Fibroblast of mammary gland (primary cell): ENCODE measurements around the gene ING5.

Source experiments
- DNase-seq: peaks from one replicate; pipeline ENCODE4 v3.0.0-alpha.2; 2010; ENCODE audit warnings: low read depth
- H3K4me3 ChIP-seq: 2 replicates; pipeline ENCODE4 v1.5.1; 2011; ENCODE audit warnings: low read depth, mild to moderate bottlenecking, low read length, moderate library complexity; ENCODE audit not compliant: control insufficient read depth
- CTCF ChIP-seq: conservative IDR thresholded peaks from 2 replicates; pipeline ENCODE4 v1.5.1; 2011; ENCODE audit warnings: low read depth, low read length, inconsistent platforms; ENCODE audit not compliant: control insufficient read depth, insufficient read depth

ING5 gene

GRCh38 chr2:241701399-241702154 is at the start of gene ING5:
ING5 (plus strand) TSS chr2:241702039; CDS start chr2:241702066, 27 bp downstream.
- TF ChIP-seq CTCF: no peak
- H3K4me3 ChIP-seq: peak within 1 kb of the TSS; percentile 76
- DNase-seq: peak; percentile 84

- no peak overlapping the region for H3K4me3 ChIP-seq
- DNase-seq: no peak
- no peak for TF ChIP-seq CTCF
Observed at GRCh38 chr2:241652142-241652541, 49.7 kb upstream of the ING5 start.

GRCh38 chr2:241652722-241653121 is 49.1 kb upstream of the ING5 start:
- TF ChIP-seq CTCF: no peak
- no peak overlapping the region for H3K4me3 ChIP-seq
- DNase-seq: no peak

- no peak for TF ChIP-seq CTCF
Observed at GRCh38 chr2:241653210-241653750, 48.6 kb upstream of the ING5 start.

GRCh38 chr2:241654551-241654950 is 47.3 kb upstream of the ING5 start:
- DNase-seq: no peak
- no peak for TF ChIP-seq CTCF
- H3K4me3 ChIP-seq: no peak overlapping the region

More at GRCh38 chr2:241653210-241653750, 48.6 kb upstream of the ING5 start:
- DNase-seq: no peak
- H3K4me3 ChIP-seq: no peak overlapping the region

GRCh38 chr2:241655516-241656189 is 46.2 kb upstream of the ING5 start:
- DNase-seq: no peak
- no peak for TF ChIP-seq CTCF
- H3K4me3 ChIP-seq: no peak overlapping the region
